Ovary (tissue), 3 donors: ENCODE data around the gene MAP2K2.

Experiments used
- EP300 ChIP-seq: sonication (generic); formaldehyde crosslinking; IDR thresholded peaks from one replicate; pipeline ENCODE4 v1.6.1; 2017; ENCODE audit warnings: antibody characterized with exemption
- POLR2A ChIP-seq: fragments of 450-650 bp; IDR thresholded peaks from one replicate; pipeline ENCODE4 v1.6.1; 2017; ENCODE audit warnings: antibody characterized with exemption, mild to moderate bottlenecking, moderate library complexity
- TF ChIP-seq, protein P1 (sequence below), 3 donors: fragments of 450-650 bp in 2 of 3; fragments of 200-600 bp in 1 of 3; IDR thresholded peaks; one replicate each; pipeline versions ENCODE4 v1.5.1 to v1.8.0; 2016 to 2022; ENCODE audit warnings: antibody characterized with exemption in 3 of 3, mild to moderate bottlenecking in 1 of 3
- donor health status: DM: no; HTN: no; CAD: no.

DNA sequence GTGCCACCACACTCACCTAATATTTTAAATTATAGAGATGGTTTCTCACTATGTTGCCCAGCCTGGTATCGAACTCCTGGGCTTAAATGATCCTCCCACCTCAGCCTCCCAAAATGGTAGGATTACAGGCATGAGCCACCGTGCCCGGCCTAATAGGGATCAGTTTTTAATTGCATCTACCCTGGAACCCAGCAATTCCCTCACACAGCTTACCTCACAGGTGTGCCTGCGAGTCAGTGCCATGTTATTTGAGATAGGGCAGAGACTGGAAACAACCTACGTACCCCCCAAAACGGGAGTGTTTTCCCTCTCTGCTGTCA, 14.3 kb downstream of the MAP2K2 start:
- TF ChIP-seq, protein P1, sequence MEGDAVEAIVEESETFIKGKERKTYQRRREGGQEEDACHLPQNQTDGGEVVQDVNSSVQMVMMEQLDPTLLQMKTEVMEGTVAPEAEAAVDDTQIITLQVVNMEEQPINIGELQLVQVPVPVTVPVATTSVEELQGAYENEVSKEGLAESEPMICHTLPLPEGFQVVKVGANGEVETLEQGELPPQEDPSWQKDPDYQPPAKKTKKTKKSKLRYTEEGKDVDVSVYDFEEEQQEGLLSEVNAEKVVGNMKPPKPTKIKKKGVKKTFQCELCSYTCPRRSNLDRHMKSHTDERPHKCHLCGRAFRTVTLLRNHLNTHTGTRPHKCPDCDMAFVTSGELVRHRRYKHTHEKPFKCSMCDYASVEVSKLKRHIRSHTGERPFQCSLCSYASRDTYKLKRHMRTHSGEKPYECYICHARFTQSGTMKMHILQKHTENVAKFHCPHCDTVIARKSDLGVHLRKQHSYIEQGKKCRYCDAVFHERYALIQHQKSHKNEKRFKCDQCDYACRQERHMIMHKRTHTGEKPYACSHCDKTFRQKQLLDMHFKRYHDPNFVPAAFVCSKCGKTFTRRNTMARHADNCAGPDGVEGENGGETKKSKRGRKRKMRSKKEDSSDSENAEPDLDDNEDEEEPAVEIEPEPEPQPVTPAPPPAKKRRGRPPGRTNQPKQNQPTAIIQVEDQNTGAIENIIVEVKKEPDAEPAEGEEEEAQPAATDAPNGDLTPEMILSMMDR (IDR thresholded peaks at IDR 0.05), result no peak
- TF ChIP-seq POLR2A, result no peak
- TF ChIP-seq EP300, result no peak
